Keratinocyte (primary cell): ENCODE measurements around the gene COL6A2.

Experiments used
- CTCF ChIP-seq, 3 experiments: IDR thresholded peaks in 1 of 3; conservative IDR thresholded peaks in 1 of 3; optimal IDR thresholded peaks in 1 of 3; 2 replicates in 2 of 3; 3 replicates in 1 of 3; pipeline versions ENCODE3 to v1.5.1; 2011; ENCODE audit warnings: low read length in 3 of 3, mild to moderate bottlenecking in 3 of 3, moderate library complexity in 2 of 3, control low read depth in 1 of 3, inconsistent platforms in 1 of 3; ENCODE audit not compliant: insufficient read depth in 2 of 3; ENCODE audit errors: extremely low read depth in 1 of 3
- EZH2 ChIP-seq: IDR thresholded peaks from one replicate; pipeline ENCODE4 v1.6.1; 2012; ENCODE audit warnings: inconsistent platforms, mild to moderate bottlenecking, low read length, moderate library complexity

DNA sequence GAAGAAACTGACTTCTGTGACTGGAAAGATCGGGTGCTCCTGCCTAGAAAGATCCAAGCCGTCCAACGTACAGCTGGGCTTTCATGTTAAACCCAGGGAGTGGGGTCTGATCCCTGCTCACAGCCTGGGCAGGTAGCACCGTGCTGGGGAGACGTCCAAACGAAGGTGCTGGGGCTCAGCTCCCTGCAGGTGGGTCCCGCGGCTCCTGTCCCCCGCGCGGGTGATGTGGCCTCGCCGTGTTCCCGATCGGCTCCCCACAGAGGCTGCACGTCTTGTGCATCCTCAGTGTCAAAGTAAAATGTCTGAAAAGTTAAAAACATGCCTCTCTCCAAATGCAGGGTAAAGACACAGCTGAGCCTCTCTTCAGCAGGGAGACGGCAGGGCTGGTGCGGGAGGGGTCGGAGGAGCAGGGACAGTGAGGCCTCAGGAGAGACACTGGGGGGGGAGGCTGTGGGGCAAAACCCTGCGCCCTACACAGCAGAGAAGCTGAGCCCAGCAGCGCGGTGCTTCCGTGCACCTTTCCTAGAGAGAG lies 40.1 kb upstream of the COL6A2 start:
- TF ChIP-seq EZH2 (no peak), CTCF (optimal IDR thresholded peaks at IDR 0.05 in 1 of 3, IDR thresholded peaks at IDR 0.05 in 1 of 3, conservative IDR thresholded peaks at IDR 0.05 in 1 of 3; ENCODE audit: extremely low read depth in 1 of 3, insufficient read depth in 2 of 3, low read length in 3 of 3) (no peak)
